CD4-positive, CD25-positive, alpha-beta regulatory T cell (primary cell): ENCODE data around the gene SMG5. TPM values are rescaled to one million over a fixed set of nuclear protein-coding genes. Genes with fewer than 3 reads are reported as not detected.
A peak's percentile ranks its signal among the peaks of the same experiment; 100 is the strongest.
"Not testable (repeated sequence)": the region's sequence is repeated elsewhere in the genome, so short reads cannot be mapped to it uniquely, and the experiment has no call there.

Source experiments
- ATAC-seq, 2 donors: fragments of 150-1000 bp; cut with Tn5 transposase; one replicate each; pipeline ENCODE4 v1.10.0; 2021; ENCODE audit warnings: low read depth in 2 of 2, moderate number of reproducible peaks in 2 of 2, moderate library complexity in 1 of 2
- DNase-seq, 3 donors: peaks; one replicate each; pipeline versions ENCODE4 v3.0.0 to v3.0.0-alpha.2; 2012 to 2022; ENCODE audit warnings: mixed read lengths in 1 of 3
- H3K27ac ChIP-seq: one replicate; pipeline ENCODE4 v1.7.0; 2013; ENCODE audit warnings: mild to moderate bottlenecking, low read length; ENCODE audit not compliant: insufficient read depth, poor library complexity, severe bottlenecking
- H3K27me3 ChIP-seq: one replicate; pipeline ENCODE4 v1.7.0; 2013; ENCODE audit warnings: low read length; ENCODE audit not compliant: control insufficient read depth, insufficient read depth
- H3K36me3 ChIP-seq: one replicate; pipeline ENCODE4 v1.7.0; 2013; ENCODE audit warnings: mild to moderate bottlenecking, low read length, moderate library complexity; ENCODE audit not compliant: control insufficient read depth, insufficient read depth
- H3K4me1 ChIP-seq: 2 replicates; pipeline ENCODE4 v1.7.0; 2013; ENCODE audit warnings: mild to moderate bottlenecking, low read length; ENCODE audit not compliant: insufficient read depth, control insufficient read depth, poor library complexity, severe bottlenecking
- H3K4me3 ChIP-seq: one replicate; pipeline ENCODE4 v1.7.0; 2013; ENCODE audit warnings: low read depth, mild to moderate bottlenecking, low read length, moderate library complexity
- H3K9me3 ChIP-seq, 2 experiments: 1 replicate in 1 of 2; 2 replicates in 1 of 2; pipeline ENCODE4 v1.7.0; 2013; ENCODE audit warnings: low read length in 2 of 2, mild to moderate bottlenecking in 1 of 2, moderate library complexity in 1 of 2; ENCODE audit not compliant: control insufficient read depth in 2 of 2
- H3K27ac Mint-ChIP-seq, 3 donors: one replicate each; pipeline ENCODE4 v1.8.0; 2020 to 2022; ENCODE audit warnings: mild to moderate bottlenecking in 3 of 3, mixed read lengths in 3 of 3, moderate library complexity in 2 of 3
- H3K27me3 Mint-ChIP-seq: one replicate; pipeline ENCODE4 v1.8.0; 2022; ENCODE audit warnings: mild to moderate bottlenecking, mixed read lengths
- H3K36me3 Mint-ChIP-seq: one replicate; pipeline ENCODE4 v1.8.0; 2020; ENCODE audit warnings: mixed read lengths
- H3K4me1 Mint-ChIP-seq, 4 donors: one replicate each; pipeline ENCODE4 v1.8.0; 2020 to 2022; ENCODE audit warnings: mixed read lengths in 4 of 4, mild to moderate bottlenecking in 1 of 4
- H3K4me3 Mint-ChIP-seq, 4 donors: one replicate each; pipeline ENCODE4 v1.8.0; 2020 to 2022; ENCODE audit warnings: mild to moderate bottlenecking in 4 of 4, mixed read lengths in 4 of 4, moderate library complexity in 3 of 4
- H3K9me3 Mint-ChIP-seq, 7 donors: one replicate each; pipeline ENCODE4 v1.8.0; 2020 to 2022; ENCODE audit warnings: mixed read lengths in 7 of 7, mild to moderate bottlenecking in 3 of 7, moderate library complexity in 2 of 7
- polyA plus RNA-seq, 4 donors: library from polyadenylated mRNA; unstranded; fragments of 300-500 nt; fragmentation: Illumina TruSeq; gene quantifications; one replicate each; pipeline ENCODE4 v1.2.3, GENCODE V29; 2021
- total RNA-seq: library from RNA; stranded (reverse); gene quantifications from one replicate; pipeline ENCODE4 v1.2.3, GENCODE V29; 2022

SMG5 gene, protein sequence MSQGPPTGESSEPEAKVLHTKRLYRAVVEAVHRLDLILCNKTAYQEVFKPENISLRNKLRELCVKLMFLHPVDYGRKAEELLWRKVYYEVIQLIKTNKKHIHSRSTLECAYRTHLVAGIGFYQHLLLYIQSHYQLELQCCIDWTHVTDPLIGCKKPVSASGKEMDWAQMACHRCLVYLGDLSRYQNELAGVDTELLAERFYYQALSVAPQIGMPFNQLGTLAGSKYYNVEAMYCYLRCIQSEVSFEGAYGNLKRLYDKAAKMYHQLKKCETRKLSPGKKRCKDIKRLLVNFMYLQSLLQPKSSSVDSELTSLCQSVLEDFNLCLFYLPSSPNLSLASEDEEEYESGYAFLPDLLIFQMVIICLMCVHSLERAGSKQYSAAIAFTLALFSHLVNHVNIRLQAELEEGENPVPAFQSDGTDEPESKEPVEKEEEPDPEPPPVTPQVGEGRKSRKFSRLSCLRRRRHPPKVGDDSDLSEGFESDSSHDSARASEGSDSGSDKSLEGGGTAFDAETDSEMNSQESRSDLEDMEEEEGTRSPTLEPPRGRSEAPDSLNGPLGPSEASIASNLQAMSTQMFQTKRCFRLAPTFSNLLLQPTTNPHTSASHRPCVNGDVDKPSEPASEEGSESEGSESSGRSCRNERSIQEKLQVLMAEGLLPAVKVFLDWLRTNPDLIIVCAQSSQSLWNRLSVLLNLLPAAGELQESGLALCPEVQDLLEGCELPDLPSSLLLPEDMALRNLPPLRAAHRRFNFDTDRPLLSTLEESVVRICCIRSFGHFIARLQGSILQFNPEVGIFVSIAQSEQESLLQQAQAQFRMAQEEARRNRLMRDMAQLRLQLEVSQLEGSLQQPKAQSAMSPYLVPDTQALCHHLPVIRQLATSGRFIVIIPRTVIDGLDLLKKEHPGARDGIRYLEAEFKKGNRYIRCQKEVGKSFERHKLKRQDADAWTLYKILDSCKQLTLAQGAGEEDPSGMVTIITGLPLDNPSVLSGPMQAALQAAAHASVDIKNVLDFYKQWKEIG
- total RNA-seq (64.0 TPM), polyA plus RNA-seq (10 to 100 TPM; 12.0 to 14.4 (median 14.1) TPM)

DNA sequence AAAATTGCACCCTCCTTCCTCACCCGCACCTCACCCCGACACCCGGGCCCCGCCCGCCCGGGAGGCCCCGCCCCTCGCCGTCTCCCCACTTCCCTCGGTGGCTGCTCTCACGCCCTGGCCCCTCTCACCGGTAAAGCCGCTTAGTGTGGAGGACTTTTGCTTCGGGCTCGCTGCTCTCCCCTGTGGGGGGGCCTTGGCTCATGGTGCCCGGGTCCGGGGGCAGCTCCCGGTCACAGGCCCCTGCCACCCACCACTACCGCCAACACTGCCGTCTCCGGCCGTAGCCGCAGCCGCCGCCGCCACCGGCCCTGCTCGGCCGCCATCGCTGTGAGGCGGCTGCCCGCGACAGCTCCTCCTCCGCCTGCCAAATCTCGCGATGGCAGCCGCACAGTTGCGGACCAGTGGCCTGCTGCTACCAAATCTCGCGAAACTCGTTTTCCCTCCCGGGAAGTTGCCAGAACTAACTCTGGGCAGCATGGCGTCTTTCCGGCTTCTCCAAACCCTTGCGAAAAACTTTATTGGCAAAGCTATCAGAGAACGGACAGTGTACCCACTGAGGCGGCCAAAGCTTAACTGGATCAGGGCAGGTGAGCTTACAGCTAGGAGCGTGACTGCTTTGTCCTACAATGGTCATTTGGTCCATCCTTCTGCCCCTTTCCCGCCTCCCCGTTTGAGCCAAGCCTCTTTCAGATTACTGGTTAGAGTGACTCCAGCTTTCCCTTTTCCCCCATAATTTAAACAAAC is at the start of gene SMG5:
Gene SMG5, minus strand, starts transcription at position 347 of the 744 bp plus-strand sequence. Its CDS starts 145 bp downstream, at position 202.
- DNase-seq (peak; percentile 95 to 99 (median 98)), ATAC-seq (peak; percentile 95)
- Histone ChIP-seq H3K4me1 (peaks cover 28% of the 10 kb centered on the region), H3K9me3 (no peaks in the 10 kb centered on the region), H3K4me3 (peak within 1 kb of the TSS; percentile 97), H3K36me3 (peaks cover 20% of the 10 kb centered on the region), H3K27ac (peak within 1 kb of the TSS; percentile 90), H3K27me3 (no peaks in the 10 kb centered on the region)
- H3K27ac Mint-ChIP-seq = peak within 1 kb of the TSS; percentile 95 to 97 (median 96)
- no peaks in the 10 kb centered on the region for H3K27me3 Mint-ChIP-seq
- H3K36me3 Mint-ChIP-seq = peaks cover 7% of the 10 kb centered on the region
- no peaks in the 10 kb centered on the region for H3K9me3 Mint-ChIP-seq
- peaks cover 18 to 50% (median 30%) of the 10 kb centered on the region in 4 donors for H3K4me1 Mint-ChIP-seq
- peak within 1 kb of the TSS; percentile 93 to 99 (median 98) for H3K4me3 Mint-ChIP-seq

DNA sequence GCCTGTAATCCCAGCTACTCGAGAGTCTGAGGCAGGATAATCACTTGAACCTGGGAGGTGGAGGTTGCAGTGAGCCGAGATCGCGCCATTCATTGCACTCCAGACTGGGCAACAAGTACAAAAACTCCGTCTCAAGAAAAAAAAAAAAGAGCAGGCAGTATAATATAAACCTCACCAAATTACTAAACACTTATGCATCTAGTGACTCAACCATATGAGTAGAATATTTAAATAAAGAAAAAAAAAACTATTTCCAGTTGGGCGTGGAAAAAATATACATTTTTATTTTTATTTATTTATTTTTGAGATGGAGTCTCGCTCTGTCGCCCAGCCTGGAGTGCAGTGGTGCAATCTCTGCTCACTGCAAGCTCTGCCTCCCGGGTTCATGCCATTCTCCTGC is 40.6 kb upstream of the SMG5 start:
- peaks cover 25% of the 10 kb centered on the region for H3K36me3 Mint-ChIP-seq
- not testable (repeated sequence) for H3K27ac Mint-ChIP-seq

DNA sequence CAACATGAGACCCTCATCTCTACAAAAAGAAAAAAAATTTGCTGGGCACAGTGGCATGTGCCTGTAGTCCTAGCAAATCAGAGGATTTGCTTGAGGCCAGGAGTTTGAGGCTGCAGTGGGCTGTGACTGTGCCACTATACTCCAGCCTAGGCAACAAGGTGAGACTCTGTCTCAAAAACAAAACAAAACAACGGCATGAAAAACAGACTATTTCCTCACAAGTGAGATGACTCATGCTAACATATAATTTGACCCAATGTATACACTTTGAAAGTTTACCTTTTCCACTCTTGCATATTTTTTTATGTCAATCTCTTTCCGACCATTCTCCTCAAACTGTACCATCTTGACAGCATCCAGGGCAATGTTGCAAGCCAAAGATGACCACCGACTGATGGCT is 37.9 kb upstream of the SMG5 start:
- no peaks in the 10 kb centered on the region for H3K27me3 ChIP-seq
- H3K27ac ChIP-seq = no peak overlapping the region
- Mint-ChIP-seq H3K4me1 (peaks cover 0 to 4% (median 0%) of the 10 kb centered on the region in 4 donors), H3K27me3 (no peaks in the 10 kb centered on the region), H3K4me3 (no peak overlapping the region), H3K36me3 (peaks cover 40% of the 10 kb centered on the region), H3K27ac (peak overlapping the region in 1 of 3 donors; percentile 84), H3K9me3 (no peaks in the 10 kb centered on the region)
- peaks cover 85% of the 10 kb centered on the region for H3K36me3 ChIP-seq
- no peak for DNase-seq
- H3K4me3 ChIP-seq = no peak overlapping the region
- no peak for ATAC-seq
- no peaks in the 10 kb centered on the region for H3K9me3 ChIP-seq
- H3K4me1 ChIP-seq = no peaks in the 10 kb centered on the region

More for the DNA sequence above, 40.6 kb upstream of the SMG5 start:
- H3K4me3 ChIP-seq, H3K4me3 Mint-ChIP-seq, DNase-seq, H3K27me3 ChIP-seq, H3K27ac ChIP-seq, H3K27me3 Mint-ChIP-seq, H3K4me1 ChIP-seq, H3K9me3 ChIP-seq, ATAC-seq, H3K4me1 Mint-ChIP-seq, H3K9me3 Mint-ChIP-seq: not testable (repeated sequence)
- peaks cover 61% of the 10 kb centered on the region for H3K36me3 ChIP-seq

DNA sequence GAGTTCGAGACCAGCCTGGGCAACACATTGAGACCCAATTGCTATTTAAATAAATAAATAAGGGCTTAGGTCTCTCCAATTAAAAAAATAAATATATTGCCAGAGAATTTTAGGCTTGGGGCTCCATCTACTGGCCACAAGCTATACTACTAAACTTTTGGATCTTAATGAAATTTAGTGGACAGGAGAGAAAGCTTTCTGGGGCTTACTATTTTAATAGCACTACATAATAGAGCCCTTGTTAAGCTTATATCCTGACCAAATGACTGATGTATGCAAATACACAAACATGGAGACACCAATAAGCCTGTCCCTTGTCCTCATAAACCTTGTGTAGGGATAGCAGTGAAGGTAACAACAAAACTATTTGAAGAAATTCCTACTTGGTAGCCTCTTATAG is 37.0 kb upstream of the SMG5 start:
- no peak overlapping the region for H3K4me3 ChIP-seq

DNA sequence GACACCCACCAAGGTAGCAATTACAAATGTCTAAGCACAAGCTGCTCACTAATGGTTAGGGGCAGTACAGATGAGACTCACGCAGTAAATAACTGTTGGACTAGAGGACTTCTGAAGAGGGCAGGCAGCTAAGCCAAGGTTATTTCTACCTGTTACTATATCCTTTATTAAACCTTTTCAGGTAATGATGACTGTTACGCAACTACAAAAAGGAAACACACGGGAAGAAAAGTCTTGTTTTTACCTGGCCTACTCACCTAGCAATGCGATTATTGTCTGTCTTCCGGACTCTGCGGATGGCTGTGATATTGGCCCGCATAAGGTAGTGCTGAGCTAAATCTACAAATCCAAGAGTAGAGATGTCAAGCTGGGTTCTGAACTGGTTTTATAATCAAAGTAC is 34.3 kb upstream of the SMG5 start:
- Mint-ChIP-seq H3K27ac (no peak overlapping the region), H3K4me1 (peaks cover 0 to 2% (median 0%) of the 10 kb centered on the region in 4 donors), H3K9me3 (no peaks in the 10 kb centered on the region), H3K4me3 (no peak overlapping the region), H3K27me3 (no peaks in the 10 kb centered on the region), H3K36me3 (peaks cover 41% of the 10 kb centered on the region)
- Histone ChIP-seq H3K4me3 (no peak overlapping the region), H3K27ac (no peak overlapping the region), H3K4me1 (no peaks in the 10 kb centered on the region), H3K9me3 (no peaks in the 10 kb centered on the region), H3K36me3 (peaks cover 90% of the 10 kb centered on the region), H3K27me3 (no peaks in the 10 kb centered on the region)
- DNase-seq = no peak
- no peak for ATAC-seq

More for the DNA sequence above, 37.0 kb upstream of the SMG5 start:
- Histone ChIP-seq H3K9me3 (no peaks in the 10 kb centered on the region), H3K36me3 (peaks cover 89% of the 10 kb centered on the region), H3K4me1 (no peaks in the 10 kb centered on the region), H3K27ac (no peak overlapping the region), H3K27me3 (no peaks in the 10 kb centered on the region)
- H3K4me3 Mint-ChIP-seq = no peak overlapping the region
- H3K27me3 Mint-ChIP-seq = no peaks in the 10 kb centered on the region
- H3K9me3 Mint-ChIP-seq = no peaks in the 10 kb centered on the region
- peaks cover 0 to 2% (median 0%) of the 10 kb centered on the region in 4 donors for H3K4me1 Mint-ChIP-seq
- ATAC-seq (no peak), DNase-seq (peak in 2 of 3 donors; percentile 29 to 51)
- H3K36me3 Mint-ChIP-seq = peaks cover 41% of the 10 kb centered on the region
- H3K27ac Mint-ChIP-seq = no peak overlapping the region

DNA sequence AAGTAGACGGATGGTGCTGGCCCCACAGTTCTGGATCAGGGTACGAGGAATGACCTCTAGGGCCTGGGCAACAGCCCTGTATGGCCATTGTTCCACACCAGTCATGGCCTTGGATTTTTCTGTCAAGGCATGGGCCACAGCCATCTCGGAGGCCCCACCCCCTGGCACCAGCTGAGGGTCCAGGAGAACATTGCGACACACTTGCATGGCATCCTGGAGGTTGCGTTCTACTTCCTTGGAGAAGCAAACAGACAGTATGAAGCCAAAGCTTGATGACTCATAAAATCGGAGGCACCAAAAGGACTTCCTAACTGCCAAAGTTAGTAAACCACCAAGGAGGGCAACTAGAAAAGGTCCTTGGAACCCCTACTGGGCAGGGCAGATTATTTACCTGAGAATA is 28.3 kb upstream of the SMG5 start:
- Mint-ChIP-seq H3K36me3 (peaks cover 25% of the 10 kb centered on the region), H3K4me1 (peaks cover 0 to 3% (median 0%) of the 10 kb centered on the region in 4 donors), H3K27me3 (no peaks in the 10 kb centered on the region), H3K9me3 (no peaks in the 10 kb centered on the region), H3K4me3 (no peak overlapping the region), H3K27ac (no peak overlapping the region)
- no peak overlapping the region for H3K4me3 ChIP-seq
- H3K27ac ChIP-seq = no peak overlapping the region
- no peaks in the 10 kb centered on the region for H3K9me3 ChIP-seq
- ATAC-seq = no peak
- peaks cover 76% of the 10 kb centered on the region for H3K36me3 ChIP-seq
- no peak for DNase-seq
- H3K4me1 ChIP-seq = no peaks in the 10 kb centered on the region
- no peaks in the 10 kb centered on the region for H3K27me3 ChIP-seq

DNA sequence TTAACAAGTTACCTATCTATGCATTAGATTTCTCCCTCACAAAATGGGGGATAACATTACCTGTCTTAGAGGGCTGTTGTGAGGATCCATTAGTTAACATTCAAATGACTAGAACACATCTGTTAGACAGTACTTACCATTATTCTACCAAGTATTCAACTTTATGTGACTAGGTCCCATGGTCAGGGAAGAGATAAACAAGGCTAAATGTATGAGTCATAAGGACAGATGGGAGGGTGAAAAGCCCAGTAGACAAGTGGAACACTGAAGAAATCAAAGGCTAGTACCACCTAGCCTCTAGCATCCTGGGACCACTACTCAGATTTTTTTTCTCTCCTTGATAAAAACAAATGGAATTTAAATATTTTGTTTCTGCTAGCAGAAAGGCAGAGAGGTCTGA is 25.5 kb upstream of the SMG5 start:
- no peak overlapping the region for H3K27ac ChIP-seq
- peaks cover 16% of the 10 kb centered on the region for H3K36me3 Mint-ChIP-seq

More for the DNA sequence above, 25.5 kb upstream of the SMG5 start:
- Mint-ChIP-seq H3K4me3 (no peak overlapping the region), H3K4me1 (peaks cover 0 to 5% (median 0%) of the 10 kb centered on the region in 4 donors), H3K9me3 (no peaks in the 10 kb centered on the region), H3K27ac (peak overlapping the region in 2 of 3 donors; percentile 21 to 61), H3K27me3 (no peaks in the 10 kb centered on the region)
- DNase-seq (no peak), ATAC-seq (no peak)
- no peaks in the 10 kb centered on the region for H3K27me3 ChIP-seq
- no peak overlapping the region for H3K4me3 ChIP-seq
- no peaks in the 10 kb centered on the region for H3K4me1 ChIP-seq
- no peaks in the 10 kb centered on the region for H3K9me3 ChIP-seq
- peaks cover 54% of the 10 kb centered on the region for H3K36me3 ChIP-seq
